HEK293 (cell line): ENCODE results near the gene STK11.

Experiments
- BCL11B ChIP-seq: fragments of 450-650 bp; formaldehyde crosslinking; IDR thresholded peaks from 2 replicates; pipeline ENCODE4 v1.5.1; 2016; ENCODE audit warnings: low read depth, missing biosample characterization, missing genetic modification characterization
- GLI2 ChIP-seq: fragments of 450-650 bp; formaldehyde crosslinking; IDR thresholded peaks from 2 replicates; pipeline ENCODE4; 2017; ENCODE audit warnings: missing biosample characterization, missing genetic modification characterization, low read depth, borderline replicate concordance
- KLF1 ChIP-seq: fragments of 450-650 bp; formaldehyde crosslinking; IDR thresholded peaks from 2 replicates; pipeline ENCODE4 v1.5.1; 2016; ENCODE audit warnings: missing biosample characterization, missing genetic modification characterization
- MEIS1 ChIP-seq: sonication (generic); formaldehyde crosslinking; IDR thresholded peaks from 2 replicates; pipeline ENCODE4 v1.8.1; 2022; ENCODE audit warnings: missing genetic modification reagents, mild to moderate bottlenecking, borderline replicate concordance
- SCRT1 ChIP-seq: fragments of 450-650 bp; formaldehyde crosslinking; IDR thresholded peaks from 2 replicates; pipeline ENCODE4 v1.5.1; 2016; ENCODE audit warnings: missing biosample characterization, missing genetic modification characterization, borderline replicate concordance
- YY2 ChIP-seq: fragments of 450-650 bp; formaldehyde crosslinking; IDR thresholded peaks from 2 replicates; pipeline ENCODE4 v1.5.1; 2016; ENCODE audit warnings: missing biosample characterization, missing genetic modification characterization
- ZBTB8A ChIP-seq: fragments of 450-650 bp; formaldehyde crosslinking; IDR thresholded peaks from 2 replicates; pipeline ENCODE4 v1.5.1; 2016; ENCODE audit warnings: missing biosample characterization, missing genetic modification characterization
- ZIC2 ChIP-seq: fragments of 450-650 bp; formaldehyde crosslinking; IDR thresholded peaks from 2 replicates; pipeline ENCODE4 v1.5.1; 2016; ENCODE audit warnings: missing biosample characterization, missing genetic modification characterization
- ZNF114 ChIP-seq: fragments of 450-650 bp; formaldehyde crosslinking; IDR thresholded peaks from 2 replicates; pipeline ENCODE4 v1.5.0; 2017; ENCODE audit warnings: missing biosample characterization, missing genetic modification characterization
- ZNF155 ChIP-seq: fragments of 450-650 bp; formaldehyde crosslinking; IDR thresholded peaks from 2 replicates; pipeline ENCODE4 v1.5.1; 2016; ENCODE audit warnings: missing biosample characterization, missing genetic modification characterization
- ZNF157 ChIP-seq: fragments of 450-650 bp; formaldehyde crosslinking; IDR thresholded peaks from 2 replicates; pipeline ENCODE4 v1.5.1; 2016; ENCODE audit warnings: missing biosample characterization, missing genetic modification characterization
- ZNF175 ChIP-seq: fragments of 450-650 bp; formaldehyde crosslinking; IDR thresholded peaks from 2 replicates; pipeline ENCODE4 v1.5.1; 2016; ENCODE audit warnings: missing biosample characterization, missing genetic modification characterization
- ZNF202 ChIP-seq: fragments of 450-650 bp; formaldehyde crosslinking; IDR thresholded peaks from 2 replicates; pipeline ENCODE4 v1.5.1; 2016; ENCODE audit warnings: missing biosample characterization, missing genetic modification characterization, borderline replicate concordance
- ZNF221 ChIP-seq: fragments of 450-650 bp; formaldehyde crosslinking; IDR thresholded peaks from 2 replicates; pipeline ENCODE4 v1.5.1; 2017; ENCODE audit warnings: missing biosample characterization, missing genetic modification characterization, borderline replicate concordance
- ZNF302 ChIP-seq: fragments of 450-650 bp; formaldehyde crosslinking; IDR thresholded peaks from 2 replicates; pipeline ENCODE4 v1.5.1; 2016; ENCODE audit warnings: missing biosample characterization, missing genetic modification characterization, low read depth
- ZNF311 ChIP-seq: fragments of 450-650 bp; formaldehyde crosslinking; IDR thresholded peaks from 2 replicates; pipeline ENCODE4 v1.5.1; 2017; ENCODE audit warnings: missing biosample characterization, missing genetic modification characterization, borderline replicate concordance
- ZNF335 ChIP-seq: fragments of 450-650 bp; formaldehyde crosslinking; conservative IDR thresholded peaks from 2 replicates; pipeline ENCODE4 v1.5.1; 2016; ENCODE audit warnings: missing biosample characterization, missing genetic modification characterization
- ZNF354C ChIP-seq: fragments of 450-650 bp; formaldehyde crosslinking; IDR thresholded peaks from 2 replicates; pipeline ENCODE4 v1.5.1; 2016; ENCODE audit warnings: missing biosample characterization, missing genetic modification characterization, low read depth, borderline replicate concordance
- ZNF366 ChIP-seq: fragments of 450-650 bp; formaldehyde crosslinking; conservative IDR thresholded peaks from 2 replicates; pipeline ENCODE4 v1.5.1; 2016; ENCODE audit warnings: missing biosample characterization, missing genetic modification characterization
- ZNF426 ChIP-seq: fragments of 450-650 bp; formaldehyde crosslinking; IDR thresholded peaks from 2 replicates; pipeline ENCODE4 v1.5.1; 2017; ENCODE audit warnings: missing biosample characterization, missing genetic modification characterization, mild to moderate bottlenecking, inconsistent platforms, moderate library complexity
- ZNF510 ChIP-seq: fragments of 450-650 bp; formaldehyde crosslinking; IDR thresholded peaks from 2 replicates; pipeline ENCODE4 v1.5.1; 2018; ENCODE audit warnings: mild to moderate bottlenecking, missing genetic modification characterization, missing biosample characterization; ENCODE audit not compliant: insufficient replicate concordance
- ZNF555 ChIP-seq: fragments of 450-650 bp; formaldehyde crosslinking; conservative IDR thresholded peaks from 2 replicates; pipeline ENCODE4 v1.5.1; 2017; ENCODE audit warnings: missing biosample characterization, mild to moderate bottlenecking, missing genetic modification characterization, inconsistent platforms
- ZNF558 ChIP-seq: fragments of 450-650 bp; formaldehyde crosslinking; IDR thresholded peaks from 2 replicates; pipeline ENCODE4 v1.5.1; 2016; ENCODE audit warnings: missing biosample characterization, missing genetic modification characterization
- ZNF585B ChIP-seq: fragments of 450-650 bp; formaldehyde crosslinking; IDR thresholded peaks from 2 replicates; pipeline ENCODE4 v1.5.1; 2016; ENCODE audit warnings: missing biosample characterization, missing genetic modification characterization
- ZNF626 ChIP-seq: fragments of 450-650 bp; sonication (Bioruptor Pico); formaldehyde crosslinking; IDR thresholded peaks from 2 replicates; pipeline ENCODE4 v1.5.1; 2018; ENCODE audit warnings: missing biosample characterization, missing genetic modification characterization, inconsistent platforms
- ZNF768 ChIP-seq: fragments of 450-650 bp; formaldehyde crosslinking; IDR thresholded peaks from 2 replicates; pipeline ENCODE4 v1.5.1; 2018; ENCODE audit warnings: missing biosample characterization, mild to moderate bottlenecking, missing genetic modification characterization
- ZNF777 ChIP-seq: fragments of 450-650 bp; formaldehyde crosslinking; IDR thresholded peaks from 2 replicates; pipeline ENCODE4 v1.5.1; 2017; ENCODE audit warnings: missing biosample characterization, missing genetic modification characterization, borderline replicate concordance
- ZNF792 ChIP-seq: fragments of 450-650 bp; formaldehyde crosslinking; IDR thresholded peaks from 2 replicates; pipeline ENCODE4 v1.5.1; 2016; ENCODE audit warnings: missing biosample characterization, missing genetic modification characterization
- ZNF837 ChIP-seq: fragments of 450-650 bp; formaldehyde crosslinking; IDR thresholded peaks from 2 replicates; pipeline ENCODE4 v1.5.1; 2016; ENCODE audit warnings: missing biosample characterization, missing genetic modification characterization
- ZSCAN30 ChIP-seq: fragments of 450-650 bp; IDR thresholded peaks from 2 replicates; pipeline ENCODE4 v1.5.1; 2018; ENCODE audit warnings: missing biosample characterization, mild to moderate bottlenecking, missing genetic modification characterization, moderate library complexity
- TF ChIP-seq, protein P1 (sequence below): fragments of 450-650 bp; formaldehyde crosslinking; IDR thresholded peaks from 2 replicates; pipeline ENCODE4 v1.5.1; 2016; ENCODE audit warnings: missing biosample characterization, missing genetic modification characterization
- TF ChIP-seq, protein P2 (sequence below): fragments of 450-650 bp; formaldehyde crosslinking; IDR thresholded peaks from 2 replicates; pipeline ENCODE4 v1.5.1; 2017; ENCODE audit warnings: missing biosample characterization, missing genetic modification characterization
- TF ChIP-seq, protein P3 (sequence below): fragments of 450-650 bp; formaldehyde crosslinking; IDR thresholded peaks from 2 replicates; pipeline ENCODE4 v1.5.1; 2016; ENCODE audit warnings: missing biosample characterization, missing genetic modification characterization
- TF ChIP-seq, protein P4 (sequence below): fragments of 450-650 bp; formaldehyde crosslinking; IDR thresholded peaks from 2 replicates; pipeline ENCODE4 v1.5.1; 2016; ENCODE audit warnings: missing biosample characterization, missing genetic modification characterization
- TF ChIP-seq, protein P5 (sequence below): fragments of 450-650 bp; formaldehyde crosslinking; IDR thresholded peaks from 2 replicates; pipeline ENCODE4 v1.5.1; 2016; ENCODE audit warnings: missing biosample characterization, missing genetic modification characterization

STK11 gene

DNA sequence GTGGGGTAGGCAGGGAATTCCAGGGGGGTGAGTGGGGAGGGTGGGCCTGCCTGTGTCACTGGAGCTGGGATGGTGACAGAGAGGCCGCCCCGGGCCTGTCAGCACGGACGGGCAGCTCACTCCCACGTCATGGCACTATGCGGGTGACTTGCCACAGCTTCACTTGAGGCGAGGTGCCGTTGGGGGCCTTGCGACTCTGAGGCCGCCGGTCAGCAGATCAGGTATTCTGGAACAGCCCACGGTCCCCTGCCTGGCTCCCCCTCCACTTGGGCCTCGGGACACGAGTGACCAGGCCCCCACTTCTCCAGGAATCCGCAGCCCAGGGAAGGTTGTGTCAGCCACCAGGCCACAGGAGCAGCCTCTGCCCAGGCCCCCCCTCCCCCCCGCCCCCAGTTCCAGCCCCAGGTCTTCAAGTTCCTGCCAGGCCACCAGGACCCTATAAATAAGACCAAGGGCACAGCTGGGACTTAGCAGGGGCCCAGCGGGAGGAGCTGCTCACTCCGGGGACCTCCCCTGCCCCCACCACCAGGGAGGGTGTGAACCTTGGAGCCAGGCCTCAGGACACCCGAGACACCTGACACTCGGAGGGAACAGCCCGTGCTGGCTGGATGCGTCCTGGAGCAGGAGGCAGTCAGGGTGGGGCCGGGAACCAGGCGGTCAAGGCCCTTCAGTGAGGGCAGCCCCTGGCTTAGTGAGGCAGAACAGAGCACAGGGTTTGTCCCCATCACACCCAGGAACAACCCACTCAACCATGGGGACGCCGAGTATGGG, 40.1 kb downstream of the STK11 start (continued):
- no peak for TF ChIP-seq ZNF155 (tag by site-specific recombination)
- TF ChIP-seq ZNF777 (tag by site-specific recombination), result no peak
- TF ChIP-seq GLI2, result no peak
- TF ChIP-seq ZNF175, result no peak
- TF ChIP-seq, protein P1, sequence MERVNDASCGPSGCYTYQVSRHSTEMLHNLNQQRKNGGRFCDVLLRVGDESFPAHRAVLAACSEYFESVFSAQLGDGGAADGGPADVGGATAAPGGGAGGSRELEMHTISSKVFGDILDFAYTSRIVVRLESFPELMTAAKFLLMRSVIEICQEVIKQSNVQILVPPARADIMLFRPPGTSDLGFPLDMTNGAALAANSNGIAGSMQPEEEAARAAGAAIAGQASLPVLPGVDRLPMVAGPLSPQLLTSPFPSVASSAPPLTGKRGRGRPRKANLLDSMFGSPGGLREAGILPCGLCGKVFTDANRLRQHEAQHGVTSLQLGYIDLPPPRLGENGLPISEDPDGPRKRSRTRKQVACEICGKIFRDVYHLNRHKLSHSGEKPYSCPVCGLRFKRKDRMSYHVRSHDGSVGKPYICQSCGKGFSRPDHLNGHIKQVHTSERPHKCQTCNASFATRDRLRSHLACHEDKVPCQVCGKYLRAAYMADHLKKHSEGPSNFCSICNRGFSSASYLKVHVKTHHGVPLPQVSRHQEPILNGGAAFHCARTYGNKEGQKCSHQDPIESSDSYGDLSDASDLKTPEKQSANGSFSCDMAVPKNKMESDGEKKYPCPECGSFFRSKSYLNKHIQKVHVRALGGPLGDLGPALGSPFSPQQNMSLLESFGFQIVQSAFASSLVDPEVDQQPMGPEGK (tag by site-specific recombination), result no peak
- peak; percentile 49 for TF ChIP-seq ZIC2 (tag by site-specific recombination)
- TF ChIP-seq ZBTB8A (tag by site-specific recombination), result no peak
- no peak for TF ChIP-seq ZNF354C (tag by site-specific recombination)
- TF ChIP-seq, protein P2, sequence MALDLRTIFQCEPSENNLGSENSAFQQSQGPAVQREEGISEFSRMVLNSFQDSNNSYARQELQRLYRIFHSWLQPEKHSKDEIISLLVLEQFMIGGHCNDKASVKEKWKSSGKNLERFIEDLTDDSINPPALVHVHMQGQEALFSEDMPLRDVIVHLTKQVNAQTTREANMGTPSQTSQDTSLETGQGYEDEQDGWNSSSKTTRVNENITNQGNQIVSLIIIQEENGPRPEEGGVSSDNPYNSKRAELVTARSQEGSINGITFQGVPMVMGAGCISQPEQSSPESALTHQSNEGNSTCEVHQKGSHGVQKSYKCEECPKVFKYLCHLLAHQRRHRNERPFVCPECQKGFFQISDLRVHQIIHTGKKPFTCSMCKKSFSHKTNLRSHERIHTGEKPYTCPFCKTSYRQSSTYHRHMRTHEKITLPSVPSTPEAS (tag by site-specific recombination), result no peak
- TF ChIP-seq ZNF558 (tag by site-specific recombination), result no peak
- TF ChIP-seq ZNF768 (tag by site-specific recombination), result no peak
- TF ChIP-seq ZNF626 (tag by site-specific recombination), result no peak
- TF ChIP-seq, protein P3, sequence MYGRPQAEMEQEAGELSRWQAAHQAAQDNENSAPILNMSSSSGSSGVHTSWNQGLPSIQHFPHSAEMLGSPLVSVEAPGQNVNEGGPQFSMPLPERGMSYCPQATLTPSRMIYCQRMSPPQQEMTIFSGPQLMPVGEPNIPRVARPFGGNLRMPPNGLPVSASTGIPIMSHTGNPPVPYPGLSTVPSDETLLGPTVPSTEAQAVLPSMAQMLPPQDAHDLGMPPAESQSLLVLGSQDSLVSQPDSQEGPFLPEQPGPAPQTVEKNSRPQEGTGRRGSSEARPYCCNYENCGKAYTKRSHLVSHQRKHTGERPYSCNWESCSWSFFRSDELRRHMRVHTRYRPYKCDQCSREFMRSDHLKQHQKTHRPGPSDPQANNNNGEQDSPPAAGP (tag by site-specific recombination), result peak; percentile 25; the same call in 1 of the 2 replicates
- no peak for TF ChIP-seq ZNF426 (tag by site-specific recombination)
- no peak for TF ChIP-seq ZNF302
- no peak for TF ChIP-seq SCRT1
- no peak for TF ChIP-seq ZNF221 (tag by site-specific recombination)
- TF ChIP-seq ZNF510 (tag by site-specific recombination), result no peak
- no peak for TF ChIP-seq MEIS1
- TF ChIP-seq ZNF792 (tag by site-specific recombination), result no peak
- TF ChIP-seq ZNF335, result no peak
- TF ChIP-seq ZNF202, result no peak
- TF ChIP-seq ZNF311 (tag by site-specific recombination), result no peak
- no peak for TF ChIP-seq ZNF555 (tag by site-specific recombination)
- peak; percentile 85 for TF ChIP-seq KLF1 (tag by site-specific recombination)
- TF ChIP-seq, protein P4, sequence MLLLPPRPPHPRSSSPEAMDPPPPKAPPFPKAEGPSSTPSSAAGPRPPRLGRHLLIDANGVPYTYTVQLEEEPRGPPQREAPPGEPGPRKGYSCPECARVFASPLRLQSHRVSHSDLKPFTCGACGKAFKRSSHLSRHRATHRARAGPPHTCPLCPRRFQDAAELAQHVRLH (tag by site-specific recombination), result no peak
- TF ChIP-seq BCL11B (tag by site-specific recombination), result no peak
- no peak for TF ChIP-seq ZNF366
- TF ChIP-seq ZSCAN30 (tag by site-specific recombination), result no peak
- no peak for TF ChIP-seq ZNF837
- no peak for TF ChIP-seq YY2 (tag by site-specific recombination)
- TF ChIP-seq ZNF585B, result no peak
- no peak for TF ChIP-seq ZNF157
- no peak for TF ChIP-seq ZNF114 (tag by site-specific recombination)
- TF ChIP-seq, protein P5, sequence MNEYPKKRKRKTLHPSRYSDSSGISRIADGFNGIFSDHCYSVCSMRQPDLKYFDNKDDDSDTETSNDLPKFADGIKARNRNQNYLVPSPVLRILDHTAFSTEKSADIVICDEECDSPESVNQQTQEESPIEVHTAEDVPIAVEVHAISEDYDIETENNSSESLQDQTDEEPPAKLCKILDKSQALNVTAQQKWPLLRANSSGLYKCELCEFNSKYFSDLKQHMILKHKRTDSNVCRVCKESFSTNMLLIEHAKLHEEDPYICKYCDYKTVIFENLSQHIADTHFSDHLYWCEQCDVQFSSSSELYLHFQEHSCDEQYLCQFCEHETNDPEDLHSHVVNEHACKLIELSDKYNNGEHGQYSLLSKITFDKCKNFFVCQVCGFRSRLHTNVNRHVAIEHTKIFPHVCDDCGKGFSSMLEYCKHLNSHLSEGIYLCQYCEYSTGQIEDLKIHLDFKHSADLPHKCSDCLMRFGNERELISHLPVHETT (tag by site-specific recombination), result no peak
